Anterior cingulate cortex (tissue), 58 donors: ENCODE data around the gene PCDH8.
A peak's percentile ranks its signal among the peaks of the same experiment; 100 is the strongest.

Source experiments
- DNase-seq, 58 donors: peaks; one replicate each; lab custom pipeline; 2025; lab: John Stamatoyannopoulos, UW

Gene PCDH8

GRCh38 chr13:52848455-52849195 lies at the start of gene PCDH8:
Gene PCDH8 (minus strand): TSS chr13:52848640. CDS start chr13:52848436, 204 bp downstream.
- peak in 54 of 58 donors; percentile 4 to 84 (median 56) for DNase-seq

- peak in 4 of 58 donors; percentile 9 to 26 (median 21) for DNase-seq
Observed at GRCh38 chr13:52896827-52897659, 48.6 kb upstream of the PCDH8 start.

- no peak for DNase-seq
Observed at GRCh38 chr13:52894413-52894812, 46.0 kb upstream of the PCDH8 start.

- DNase-seq = peak in 1 of 58 donors; percentile 19
Observed at GRCh38 chr13:52892925-52893324, 44.5 kb upstream of the PCDH8 start.

- no peak for DNase-seq
Observed at GRCh38 chr13:52891706-52892105, 43.3 kb upstream of the PCDH8 start.

GRCh38 chr13:52887165-52887564 lies 38.7 kb upstream of the PCDH8 start:
- DNase-seq = no peak

- DNase-seq = no peak
Observed at GRCh38 chr13:52885141-52885540, 36.7 kb upstream of the PCDH8 start.

- DNase-seq = no peak
Observed at GRCh38 chr13:52884429-52885010, 36.1 kb upstream of the PCDH8 start.

GRCh38 chr13:52882785-52883184 lies 34.3 kb upstream of the PCDH8 start:
- DNase-seq = no peak

- no peak for DNase-seq
Observed at GRCh38 chr13:52879950-52880741, 31.7 kb upstream of the PCDH8 start.

- no peak for DNase-seq
Observed at GRCh38 chr13:52878831-52879230, 30.4 kb upstream of the PCDH8 start.

GRCh38 chr13:52870143-52870542 lies 21.7 kb upstream of the PCDH8 start:
- no peak for DNase-seq

- DNase-seq = no peak
Observed at GRCh38 chr13:52869621-52870020, 21.2 kb upstream of the PCDH8 start.

GRCh38 chr13:52869050-52869449 lies 20.6 kb upstream of the PCDH8 start:
- no peak for DNase-seq

- peak in 4 of 58 donors; percentile 7 to 42 (median 28) for DNase-seq
Observed at GRCh38 chr13:52868190-52868589, 19.8 kb upstream of the PCDH8 start.

- no peak for DNase-seq
Observed at GRCh38 chr13:52864941-52865340, 16.5 kb upstream of the PCDH8 start.

- peak in 2 of 58 donors; percentile 4 to 20 for DNase-seq
Observed at GRCh38 chr13:52862358-52863206, 14.1 kb upstream of the PCDH8 start.

GRCh38 chr13:52852444-52852843 lies 4.0 kb upstream of the PCDH8 start:
- no peak for DNase-seq
